Measurements from ENCODE around the gene INPP5K. TPM values are rescaled to one million over a fixed set of nuclear protein-coding genes. Genes with fewer than 3 reads are reported as not detected.

Gene INPP5K
- polyA plus RNA-seq, 1 experiment, result 25.9 TPM

- POLR2A ChIA-PET, result no interaction called here
- CTCF ChIA-PET, result interaction anchor here (0.6 to 1.5 kb wide), 4 partner anchors 12 to 83 kb away, joined by 3 to 6 read pairs (median 4); no protein-coding TSS in a partner anchor
- H3K27ac ChIP-seq (ENCODE audit: low read depth, low read length), result no peak overlapping the region
- DNase-seq (ENCODE audit: low read depth, low spot score), result no peak
- H3K9me3 ChIP-seq (ENCODE audit: control insufficient read depth, insufficient read depth, low read length), result no peaks in the 10 kb centered on the region
- TF ChIP-seq CTCF (IDR thresholded peaks at IDR 0.05; ENCODE audit: low read depth, low read length), result no peak
- H3K27me3 ChIP-seq (ENCODE audit: control insufficient read depth, insufficient read depth, low read length), result no peaks in the 10 kb centered on the region
- H3K4me3 ChIP-seq (ENCODE audit: low read depth, low read length), result no peak overlapping the region
These were observed 37.2 kb upstream of the INPP5K start for GRCh38 chr17:1553354-1554266.

- no peak for DNase-seq (ENCODE audit: low read depth, low spot score)
- ChIA-PET CTCF (interaction anchor here (0.6 kb wide), 1 partner anchor 37 kb away, joined by 3 read pairs; no protein-coding TSS in a partner anchor), POLR2A (interaction anchor here (1.3 kb wide), 1 partner anchor 8 kb away, joined by 3 read pairs; no protein-coding TSS in a partner anchor)
- H3K4me3 ChIP-seq (ENCODE audit: low read depth, low read length), result no peak overlapping the region
- no peak for TF ChIP-seq CTCF (IDR thresholded peaks at IDR 0.05; ENCODE audit: low read depth, low read length)
- no peak overlapping the region for H3K27ac ChIP-seq (ENCODE audit: low read depth, low read length)
- H3K9me3 ChIP-seq (ENCODE audit: control insufficient read depth, insufficient read depth, low read length), result no peaks in the 10 kb centered on the region
- H3K27me3 ChIP-seq (ENCODE audit: control insufficient read depth, insufficient read depth, low read length), result no peaks in the 10 kb centered on the region
These were observed 36.5 kb upstream of the INPP5K start for GRCh38 chr17:1552932-1553331.

- no peak for DNase-seq (ENCODE audit: low read depth, low spot score)
- ChIA-PET POLR2A (interaction anchor here (1.3 kb wide), 1 partner anchor 9 kb away, joined by 3 read pairs; no protein-coding TSS in a partner anchor), CTCF (no interaction called here)
- TF ChIP-seq CTCF (IDR thresholded peaks at IDR 0.05; ENCODE audit: low read depth, low read length), result no peak
- Histone ChIP-seq H3K27me3 (ENCODE audit: control insufficient read depth, insufficient read depth, low read length) (no peaks in the 10 kb centered on the region), H3K27ac (ENCODE audit: low read depth, low read length) (no peak overlapping the region), H3K9me3 (ENCODE audit: control insufficient read depth, insufficient read depth, low read length) (no peaks in the 10 kb centered on the region), H3K4me3 (ENCODE audit: low read depth, low read length) (no peak overlapping the region)
These were observed 35.3 kb upstream of the INPP5K start for GRCh38 chr17:1551741-1552140.

DNA sequence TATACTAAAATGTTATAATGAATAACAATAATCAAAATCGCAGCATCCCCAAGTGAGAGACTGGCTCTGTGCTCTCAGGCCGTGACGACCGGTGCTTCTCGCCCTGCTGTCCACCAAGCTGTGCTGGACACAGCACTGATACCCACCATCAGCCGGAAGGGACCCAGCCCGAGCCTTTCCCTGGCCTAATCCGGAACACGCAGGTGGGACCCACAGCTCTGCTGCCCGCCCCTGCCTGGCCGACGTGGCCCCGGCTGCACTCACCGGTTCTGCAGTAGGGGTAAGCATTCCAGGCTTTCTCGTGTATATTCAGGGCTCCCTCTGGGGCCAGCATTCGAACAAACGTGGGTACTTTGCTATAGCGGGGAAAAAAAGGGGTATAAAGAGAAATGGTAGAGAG lies 31.6 kb upstream of the INPP5K start:
- no peak for TF ChIP-seq CTCF (IDR thresholded peaks at IDR 0.05; ENCODE audit: low read depth, low read length)
- Histone ChIP-seq H3K4me3 (ENCODE audit: low read depth, low read length) (no peak overlapping the region), H3K27me3 (ENCODE audit: control insufficient read depth, insufficient read depth, low read length) (no peaks in the 10 kb centered on the region), H3K27ac (ENCODE audit: low read depth, low read length) (no peak overlapping the region), H3K9me3 (ENCODE audit: control insufficient read depth, insufficient read depth, low read length) (no peaks in the 10 kb centered on the region)
- ChIA-PET POLR2A (no interaction called here), CTCF (no interaction called here)
- no peak for DNase-seq (ENCODE audit: low read depth, low spot score)

DNA sequence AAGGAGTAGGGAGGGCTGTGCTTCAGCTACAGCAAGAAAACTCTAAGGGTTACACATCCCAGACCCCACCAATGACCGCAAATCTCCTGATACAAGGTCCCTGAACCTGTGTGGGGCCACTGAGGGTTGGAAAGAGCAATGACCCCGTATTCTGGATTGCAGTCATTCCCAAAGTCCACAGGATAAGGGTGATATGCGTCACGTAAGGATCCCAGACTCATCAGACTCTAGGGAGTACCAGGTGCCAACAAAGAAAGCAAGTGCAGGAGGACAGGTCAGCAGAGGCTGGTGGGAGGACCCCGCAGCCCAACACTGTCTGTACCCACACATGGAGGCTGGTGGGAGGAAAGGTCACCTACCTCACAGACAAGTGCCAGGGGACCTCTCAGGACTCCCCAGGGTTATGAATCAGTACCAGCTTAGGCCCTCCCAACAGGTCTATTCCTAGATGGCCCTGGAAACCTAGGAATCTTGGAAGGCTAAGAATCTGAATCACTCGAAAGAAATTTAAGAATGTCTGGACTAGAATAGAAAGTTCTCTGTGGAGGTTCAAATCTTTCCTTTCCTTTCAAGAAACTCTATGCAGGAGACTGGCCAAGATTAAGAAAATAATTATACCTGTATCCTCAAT lies 30.0 kb upstream of the INPP5K start:
- no peaks in the 10 kb centered on the region for H3K9me3 ChIP-seq (ENCODE audit: control insufficient read depth, insufficient read depth, low read length)
- no peak for TF ChIP-seq CTCF (IDR thresholded peaks at IDR 0.05; ENCODE audit: low read depth, low read length)
- H3K27me3 ChIP-seq (ENCODE audit: control insufficient read depth, insufficient read depth, low read length), result no peaks in the 10 kb centered on the region
- H3K4me3 ChIP-seq (ENCODE audit: low read depth, low read length), result no peak overlapping the region
- DNase-seq (ENCODE audit: low read depth, low spot score), result no peak
- no peak overlapping the region for H3K27ac ChIP-seq (ENCODE audit: low read depth, low read length)
- CTCF ChIA-PET, result interaction anchor here (1.1 kb wide), 1 partner anchor 28 kb away, joined by 3 read pairs; no protein-coding TSS in a partner anchor
- POLR2A ChIA-PET, result no interaction called here

Measured in AG04450 (cell line).